Skin epidermis (tissue), 12 donors: ENCODE measurements around the gene MTCH2.
A peak's percentile ranks its signal among the peaks of the same experiment; 100 is the strongest.
"Not testable (repeated sequence)": the region's sequence is repeated elsewhere in the genome, so short reads cannot be mapped to it uniquely, and the experiment has no call there.

Experiments
- H3K27ac ChIP-seq, 21 experiments: fragments of 200-600 bp; sonication (generic) in 11 of 21; one replicate each; pipeline ENCODE4 v1.5.0; 2020; ENCODE audit warnings: mild to moderate bottlenecking in 3 of 21, inconsistent platforms in 2 of 21, moderate library complexity in 2 of 21
- H3K4me3 ChIP-seq, 7 experiments: fragments of 200-600 bp; sonication (generic) in 2 of 7; one replicate each; pipeline ENCODE4 v1.5.0; 2020; ENCODE audit warnings: inconsistent platforms in 2 of 7, mild to moderate bottlenecking in 2 of 7, moderate library complexity in 1 of 7

The MTCH2 gene

DNA sequence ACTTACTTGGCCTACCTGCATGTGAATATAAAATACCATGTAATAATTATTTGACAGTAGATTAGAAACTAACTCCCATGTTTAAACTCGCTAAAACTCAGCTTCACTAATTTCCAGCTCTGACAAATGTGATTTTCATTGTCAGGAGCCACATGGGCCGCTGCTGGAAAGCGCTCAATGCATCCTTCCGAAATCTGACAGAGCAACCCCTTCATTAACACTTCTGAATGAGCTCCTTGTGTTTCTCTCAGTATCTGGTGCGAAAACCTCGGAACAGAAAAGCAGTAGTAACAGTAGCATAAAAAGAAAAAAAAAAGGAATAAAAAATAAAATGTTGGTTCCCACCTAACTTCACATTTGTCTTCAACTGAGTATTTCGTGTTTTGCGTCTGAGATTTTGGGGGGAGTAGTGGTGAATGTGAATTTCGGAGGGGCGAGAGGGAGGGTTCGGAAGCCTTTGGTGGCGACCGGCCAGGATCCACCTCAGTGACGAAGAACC, 710 bp downstream of the MTCH2 start:
- peak overlapping the region; percentile 51 to 95 (median 79) for H3K4me3 ChIP-seq
- peak overlapping the region; percentile 54 to 99 (median 90) for H3K27ac ChIP-seq

DNA sequence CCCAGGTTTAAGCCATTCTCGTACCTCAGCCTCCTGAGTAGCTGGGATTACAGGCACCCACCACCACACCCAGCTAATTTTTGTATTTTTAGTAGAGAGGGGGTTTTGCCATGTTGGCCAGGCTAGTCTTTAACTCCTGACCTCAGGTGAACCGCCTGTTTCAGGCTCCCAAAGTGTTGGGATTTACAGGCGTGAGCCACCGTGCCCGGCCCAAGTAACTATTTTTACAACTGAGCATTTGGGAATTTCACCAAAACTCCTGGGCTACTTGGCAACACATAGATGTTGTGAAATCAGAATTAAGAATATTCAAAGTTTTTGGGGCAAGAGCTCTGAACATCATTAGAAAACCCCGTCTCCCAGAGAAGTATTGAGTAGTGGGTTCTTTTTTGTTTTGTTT, 1.9 kb downstream of the MTCH2 start:
- H3K4me3 ChIP-seq, result not testable (repeated sequence)
- peak overlapping the region in 3 of 21 experiments; percentile 3 to 99 (median 88) for H3K27ac ChIP-seq

- not testable (repeated sequence) for H3K27ac ChIP-seq, H3K4me3 ChIP-seq
These were observed 6.0 kb downstream of the MTCH2 start for GRCh38 chr11:47636331-47636730.

- H3K4me3 ChIP-seq, result no peak overlapping the region
- no peak overlapping the region for H3K27ac ChIP-seq
These were observed 10.9 kb downstream of the MTCH2 start for GRCh38 chr11:47631473-47631872.

- H3K4me3 ChIP-seq, result no peak overlapping the region
- no peak overlapping the region for H3K27ac ChIP-seq
These were observed 14.3 kb downstream of the MTCH2 start for GRCh38 chr11:47628026-47628425.

- H3K4me3 ChIP-seq, result no peak overlapping the region
- H3K27ac ChIP-seq, result no peak overlapping the region
These were observed 16.1 kb downstream of the MTCH2 start for GRCh38 chr11:47626234-47626633.

- H3K27ac ChIP-seq, result peak overlapping the region in 2 of 21 experiments; percentile 42 to 45
These were observed 21.5 kb downstream of the MTCH2 start for GRCh38 chr11:47620836-47621378.

DNA sequence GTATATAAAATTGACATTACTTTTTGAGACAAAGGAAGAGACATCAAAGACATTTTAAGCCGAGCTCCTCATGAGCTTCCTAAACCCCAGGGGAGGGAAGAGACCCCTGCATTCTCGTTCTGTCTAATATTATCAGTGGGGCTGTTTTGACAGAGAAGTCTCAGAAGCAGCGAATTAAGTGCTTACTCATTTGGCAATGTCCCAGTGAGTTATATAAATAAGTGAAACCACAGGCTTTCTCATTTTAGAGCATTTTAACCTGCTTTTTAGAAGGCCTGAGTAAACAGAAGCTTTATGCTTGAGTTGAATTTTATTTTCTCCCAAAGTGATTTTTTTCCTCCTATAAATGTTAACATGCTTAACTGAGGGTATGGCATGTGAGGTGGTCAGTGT, 24.9 kb downstream of the MTCH2 start:
- Histone ChIP-seq H3K4me3 (no peak overlapping the region), H3K27ac (peak overlapping the region in 6 of 21 experiments; percentile 10 to 45 (median 26))

More at GRCh38 chr11:47620836-47621378, 21.5 kb downstream of the MTCH2 start:
- H3K4me3 ChIP-seq, result no peak overlapping the region

DNA sequence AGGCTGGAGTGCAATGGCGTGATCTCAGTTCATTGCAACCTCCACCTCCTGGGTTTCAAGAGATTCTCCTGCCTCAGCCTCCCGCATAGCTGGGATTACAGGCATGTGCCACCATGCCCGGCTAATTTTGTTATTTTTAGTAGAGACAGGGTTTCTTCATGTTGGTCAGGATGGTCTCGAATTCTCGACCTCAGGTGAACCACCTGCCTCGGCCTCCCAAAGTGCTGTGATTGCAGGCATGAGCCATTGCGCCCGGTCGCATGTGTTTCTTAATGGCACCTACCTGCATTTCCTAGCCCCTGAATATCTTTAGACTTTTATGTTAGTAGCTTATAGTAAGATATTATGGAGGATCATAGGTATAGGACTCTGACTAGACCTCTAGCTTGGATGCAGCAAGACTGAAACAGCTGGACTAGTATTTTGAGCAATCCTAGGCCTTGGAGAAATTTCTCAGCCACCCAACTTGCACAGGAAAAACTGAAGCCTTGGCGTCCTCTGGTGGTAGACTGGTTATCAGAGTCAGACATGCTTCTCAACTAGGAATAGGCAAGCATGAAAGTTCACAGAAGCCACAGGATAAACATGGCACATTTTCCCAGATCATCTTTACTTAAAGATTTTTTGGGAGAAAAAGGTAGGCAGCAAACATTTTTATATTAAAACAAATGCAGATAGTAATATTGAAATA, 25.5 kb downstream of the MTCH2 start:
- peak overlapping the region in 4 of 21 experiments; percentile 15 to 45 (median 30) for H3K27ac ChIP-seq
- H3K4me3 ChIP-seq, result no peak overlapping the region

DNA sequence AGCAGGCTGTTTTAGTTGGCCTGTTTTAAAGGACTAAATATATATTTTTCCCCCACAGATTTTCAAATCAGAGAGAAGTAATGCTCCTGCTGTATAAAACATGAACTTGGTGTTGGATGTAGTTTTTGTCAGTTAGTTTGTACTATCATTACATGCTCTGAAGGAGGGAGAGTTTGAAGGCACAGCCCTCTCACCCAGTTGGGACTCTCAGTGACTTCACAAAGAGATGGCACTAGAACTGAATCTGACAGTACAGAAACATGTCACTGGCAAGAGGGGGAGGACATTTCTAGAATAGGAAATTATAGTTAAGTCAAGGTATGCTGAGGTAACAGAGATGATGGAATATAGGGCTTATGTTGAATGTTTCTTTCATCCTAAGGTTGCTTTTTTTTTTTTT, 27.1 kb downstream of the MTCH2 start:
- Histone ChIP-seq H3K27ac (no peak overlapping the region), H3K4me3 (no peak overlapping the region)

DNA sequence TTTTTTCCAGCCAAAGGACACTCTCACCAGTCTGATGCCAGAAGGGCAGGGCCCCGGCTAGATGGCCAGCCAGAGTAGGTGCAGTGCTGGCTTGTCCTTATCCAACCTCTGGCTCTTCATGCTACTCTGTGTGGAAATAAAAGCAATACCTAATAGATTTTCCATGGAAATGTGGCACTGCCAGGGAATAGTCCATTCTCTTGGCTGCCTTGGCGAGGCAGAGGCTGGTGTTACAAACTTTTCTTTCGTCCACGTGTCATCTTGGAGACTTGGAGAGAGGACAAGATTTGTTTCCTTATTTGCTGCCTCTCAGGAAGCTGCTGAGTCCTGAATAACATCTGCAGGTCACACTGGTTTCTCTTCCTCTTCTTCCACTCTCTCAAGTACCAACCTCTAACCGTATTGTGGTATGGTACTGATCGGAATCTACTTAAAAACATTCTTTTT, 31.0 kb downstream of the MTCH2 start:
- peak overlapping the region in 8 of 21 experiments; percentile 7 to 76 (median 43) for H3K27ac ChIP-seq
- no peak overlapping the region for H3K4me3 ChIP-seq

DNA sequence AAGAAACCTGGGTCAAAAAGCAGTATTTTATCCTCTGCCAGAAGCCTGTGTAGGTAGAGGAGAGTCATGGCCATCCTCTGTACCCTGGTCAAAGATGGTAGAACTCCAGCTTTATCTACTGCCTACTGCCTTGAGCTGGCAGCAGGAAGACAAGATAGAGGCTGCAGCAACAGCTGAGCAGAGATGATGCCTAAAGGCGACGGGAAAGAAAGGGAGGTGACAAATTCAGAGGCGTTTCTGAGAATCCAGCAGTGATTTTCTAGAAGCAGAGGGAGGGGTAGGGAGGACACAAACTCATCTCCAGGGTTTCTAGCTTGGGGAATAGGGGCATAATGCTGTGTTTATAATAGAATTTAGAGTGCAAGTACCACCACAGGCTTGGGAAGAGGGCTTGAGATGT, 32.7 kb downstream of the MTCH2 start:
- peak overlapping the region in 1 of 21 experiments; percentile 23 for H3K27ac ChIP-seq
- no peak overlapping the region for H3K4me3 ChIP-seq

- H3K4me3 ChIP-seq, result no peak overlapping the region
- H3K27ac ChIP-seq, result peak overlapping the region in 10 of 21 experiments; percentile 1 to 67 (median 36)
These were observed 35.0 kb downstream of the MTCH2 start for GRCh38 chr11:47607380-47607779.

- H3K4me3 ChIP-seq, result no peak overlapping the region
- H3K27ac ChIP-seq, result peak overlapping the region in 14 of 21 experiments; percentile 1 to 67 (median 40)
These were observed 35.6 kb downstream of the MTCH2 start for GRCh38 chr11:47606731-47607130.

DNA sequence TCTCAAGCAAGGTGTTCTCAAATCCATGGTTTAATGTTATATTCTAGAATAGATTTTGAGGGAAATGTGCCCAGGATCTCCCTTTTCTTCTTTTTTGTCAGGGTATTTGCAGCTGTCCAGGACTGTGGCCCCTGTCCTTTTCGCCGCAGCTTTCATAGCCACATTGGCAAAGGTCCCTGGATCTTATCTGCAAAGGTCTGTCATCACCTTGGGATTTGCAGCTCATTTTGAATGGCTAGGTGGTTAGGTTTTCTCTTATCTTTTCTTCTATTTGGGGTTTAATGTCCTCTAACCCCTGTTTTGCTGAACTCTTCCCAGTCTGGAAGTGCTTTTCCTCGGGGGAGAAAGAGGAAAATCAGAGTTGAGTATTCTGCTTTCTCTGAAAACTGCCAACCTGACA, 36.4 kb downstream of the MTCH2 start:
- no peak overlapping the region for H3K4me3 ChIP-seq
- H3K27ac ChIP-seq, result peak overlapping the region in 1 of 21 experiments; percentile 49

- no peak overlapping the region for H3K4me3 ChIP-seq
- no peak overlapping the region for H3K27ac ChIP-seq
These were observed 39.1 kb downstream of the MTCH2 start for GRCh38 chr11:47603295-47603694.

DNA sequence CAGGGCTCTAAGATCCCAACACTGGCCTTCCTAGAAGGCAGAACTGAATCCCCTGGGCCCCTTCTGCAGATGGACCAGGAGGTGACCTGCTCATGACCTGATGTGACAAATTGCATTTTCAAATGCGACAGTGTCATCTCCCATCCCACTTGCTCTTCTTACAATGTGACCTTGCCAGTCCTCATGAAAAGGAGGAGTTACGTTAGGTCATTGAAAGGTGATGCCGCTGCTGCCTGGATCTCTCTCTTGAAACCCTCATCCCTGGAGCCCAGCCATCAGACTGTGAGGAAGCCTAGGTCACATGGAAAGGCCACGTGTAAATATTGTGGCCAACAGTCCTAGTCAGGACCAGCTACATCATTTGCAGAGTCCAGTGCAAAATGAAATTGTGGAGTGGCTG, 42.5 kb downstream of the MTCH2 start:
- no peak overlapping the region for H3K4me3 ChIP-seq
- no peak overlapping the region for H3K27ac ChIP-seq

- Histone ChIP-seq H3K4me3 (no peak overlapping the region), H3K27ac (no peak overlapping the region)
These were observed 46.4 kb downstream of the MTCH2 start for GRCh38 chr11:47595967-47596366.

- Histone ChIP-seq H3K27ac (no peak overlapping the region), H3K4me3 (no peak overlapping the region)
These were observed 47.3 kb downstream of the MTCH2 start for GRCh38 chr11:47595029-47595428.

- peak within 1 kb of the TSS in 1 of 21 experiments; percentile 21 for H3K27ac ChIP-seq
- H3K4me3 ChIP-seq, result peak within 1 kb of the TSS in 3 of 7 experiments; percentile 7 to 34 (median 26)
These were observed 48.2 kb downstream of the MTCH2 start, which contains the start of gene C1QTNF4 for GRCh38 chr11:47593934-47594855. C1QTNF4 (minus strand) TSS chr11:47594411; CDS start chr11:47590810, 3,601 bp downstream.
